GM19438 (cell line): ENCODE measurements around the gene ASAP2.

Source experiments
- ATAC-seq: cut with Tn5 transposase; IDR thresholded peaks from one replicate; pipeline ENCODE4 v1.9.1; 2021; ENCODE audit warnings: low read depth; ENCODE audit not compliant: unreplicated experiment

The ASAP2 gene

GRCh38 chr2:9205963-9206948, at the start of gene ASAP2:
ASAP2 (plus strand) TSS chr2:9206812; CDS start chr2:9207105, 293 bp downstream.
- peak; percentile 65 for ATAC-seq

DNA sequence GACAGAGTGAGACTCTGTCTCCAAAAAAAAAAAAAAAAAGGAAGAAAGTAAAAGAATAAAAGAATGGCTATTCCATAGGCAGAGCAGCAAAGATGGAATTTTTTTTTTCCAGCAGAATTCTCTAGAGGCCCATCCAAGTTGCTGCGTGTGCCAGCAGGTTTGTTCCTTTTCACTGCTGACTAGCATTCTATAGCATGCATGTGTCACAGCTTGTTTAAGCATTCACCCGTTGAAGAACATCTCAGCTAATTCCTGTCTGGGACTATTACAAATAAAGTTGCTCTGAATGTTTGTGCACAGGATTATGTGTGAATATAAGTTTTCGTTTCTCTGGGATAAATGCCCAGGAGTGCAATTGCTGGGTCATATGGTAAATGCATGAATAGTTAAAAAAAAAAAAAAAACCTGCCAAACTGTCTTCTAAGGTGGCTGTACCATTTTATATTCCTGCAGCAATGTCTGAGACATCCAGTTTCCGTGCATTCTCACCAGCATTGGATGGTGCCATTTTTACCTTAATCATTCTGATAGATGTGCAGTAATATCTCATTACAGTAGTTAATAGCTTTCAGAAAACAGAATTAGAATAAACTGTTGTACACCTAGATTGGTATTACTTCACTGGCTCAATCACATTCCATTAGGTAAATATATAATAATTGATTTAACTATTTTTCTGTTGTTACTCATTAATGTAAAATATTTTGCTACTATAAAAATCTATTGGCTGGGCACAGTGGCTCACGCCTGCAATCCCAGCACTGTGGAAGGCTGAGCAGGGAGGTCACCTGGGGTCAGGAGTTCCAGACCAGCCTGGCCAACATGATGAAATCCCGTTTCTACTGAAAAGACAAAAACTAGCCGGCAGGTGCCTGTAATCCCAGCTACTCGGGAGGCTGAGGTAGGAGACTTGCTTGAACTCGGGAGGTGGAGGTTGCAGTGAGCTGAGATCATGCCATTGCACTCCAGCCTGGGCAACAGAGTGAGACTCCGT, 47.5 kb upstream of the ASAP2 start:
- no peak for ATAC-seq

DNA sequence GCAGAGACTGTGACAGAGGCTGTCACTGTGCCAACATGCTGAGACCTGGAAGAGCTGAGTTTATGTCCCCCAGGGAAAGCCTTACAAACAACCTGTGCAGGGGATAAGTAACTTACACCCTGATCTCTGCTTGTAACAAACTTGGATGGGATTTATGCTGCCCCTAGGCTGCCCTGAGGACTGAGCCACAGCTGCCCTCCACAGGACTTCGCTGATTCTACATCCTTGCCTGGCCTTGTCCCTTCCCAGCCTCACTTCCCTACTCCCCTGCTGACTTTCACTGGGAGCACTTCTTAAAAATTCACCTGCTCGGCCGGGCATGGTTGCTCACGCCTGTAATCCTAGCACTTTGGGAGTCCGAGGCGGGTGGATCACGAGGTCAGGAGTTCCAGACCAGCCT, 45.9 kb upstream of the ASAP2 start:
- no peak for ATAC-seq

- no peak for ATAC-seq
These were observed 43.8 kb upstream of the ASAP2 start for GRCh38 chr2:9162841-9163240.

DNA sequence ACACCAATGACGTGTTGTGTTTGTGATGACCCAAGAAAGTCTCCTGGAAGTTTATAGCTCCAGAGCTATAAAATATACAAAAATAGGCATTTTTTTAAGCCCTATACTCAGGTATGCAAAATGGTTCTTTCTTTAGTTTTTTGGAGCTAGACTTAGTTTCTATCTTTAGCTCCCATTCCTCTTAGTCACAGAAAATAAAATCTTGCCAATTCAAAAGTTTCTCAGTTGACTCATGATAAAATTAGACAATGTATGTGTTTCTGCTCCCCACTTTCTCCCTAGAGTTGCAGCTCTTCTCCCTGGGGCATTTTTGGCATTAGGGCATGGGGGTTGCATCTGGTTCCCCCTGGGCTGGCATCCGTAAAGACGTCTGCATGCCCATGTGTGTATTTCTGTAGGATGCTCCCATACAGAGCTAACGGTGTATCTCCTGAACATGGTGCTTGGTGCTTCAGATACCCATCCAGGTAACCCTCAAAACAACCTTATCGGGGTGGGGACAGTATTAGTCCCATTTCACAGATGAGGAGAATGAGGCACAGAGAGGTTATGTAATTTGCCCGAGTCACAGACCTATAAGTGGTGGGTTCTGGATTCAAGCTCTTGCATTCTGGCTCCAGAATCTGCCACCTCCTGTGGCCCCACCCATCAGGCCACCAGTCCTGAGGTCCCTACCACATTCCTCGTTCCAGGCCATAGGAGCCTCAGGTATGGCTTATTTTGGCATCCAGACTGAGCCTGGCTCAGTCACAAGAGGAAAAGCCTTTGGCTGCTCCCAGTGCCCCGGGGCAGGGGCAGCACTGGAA, 43.1 kb upstream of the ASAP2 start:
- no peak for ATAC-seq

- ATAC-seq: no peak
These were observed 42.5 kb upstream of the ASAP2 start for GRCh38 chr2:9164112-9164608.

GRCh38 chr2:9165625-9166024, 41.0 kb upstream of the ASAP2 start:
- no peak for ATAC-seq

- ATAC-seq: no peak
These were observed 39.8 kb upstream of the ASAP2 start for GRCh38 chr2:9166579-9167377.

DNA sequence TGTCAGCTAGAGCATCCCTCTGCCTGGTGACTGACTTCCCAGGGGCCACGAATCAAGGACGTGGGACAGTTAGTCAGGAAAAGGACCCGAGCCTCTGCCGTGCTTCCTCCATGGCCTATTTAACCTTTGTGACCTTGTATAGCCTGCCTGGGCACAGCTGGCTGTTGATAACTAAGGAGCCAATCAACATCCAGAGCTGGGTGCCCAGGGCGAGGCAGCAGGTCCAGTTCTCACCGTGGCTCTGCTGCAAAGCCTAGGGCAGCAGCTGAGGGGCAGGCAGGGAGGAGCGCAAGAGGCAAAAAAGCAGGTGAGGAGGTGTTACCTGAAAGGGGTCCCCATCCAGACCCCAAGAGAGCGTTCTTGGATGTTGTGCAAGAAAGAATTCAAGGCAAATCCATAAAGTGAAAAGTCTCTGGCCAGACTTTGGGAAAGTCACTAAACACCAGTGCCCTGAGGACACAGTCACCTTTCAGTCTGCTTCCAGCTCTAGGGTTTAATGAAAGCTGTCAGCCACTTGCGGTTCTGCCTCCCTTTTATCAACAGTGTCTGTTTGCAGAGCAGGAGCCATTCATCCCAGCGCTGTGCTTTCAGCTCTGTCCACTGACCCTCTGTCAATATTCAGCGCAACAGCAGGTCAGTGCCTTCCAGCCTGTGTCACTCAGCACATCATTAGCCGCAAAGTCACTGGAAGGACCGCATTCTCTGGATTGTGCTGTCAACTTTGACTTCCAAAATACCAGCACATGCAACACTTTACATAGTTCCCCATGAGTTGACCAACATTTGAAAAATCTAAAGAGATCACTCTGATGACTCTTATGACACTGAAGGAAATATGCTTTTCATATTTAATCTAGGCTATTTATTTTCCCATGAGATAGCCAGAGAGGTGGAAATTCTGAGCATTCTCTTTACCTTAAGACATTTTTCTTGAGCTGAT, 38.6 kb upstream of the ASAP2 start:
- no peak for ATAC-seq

DNA sequence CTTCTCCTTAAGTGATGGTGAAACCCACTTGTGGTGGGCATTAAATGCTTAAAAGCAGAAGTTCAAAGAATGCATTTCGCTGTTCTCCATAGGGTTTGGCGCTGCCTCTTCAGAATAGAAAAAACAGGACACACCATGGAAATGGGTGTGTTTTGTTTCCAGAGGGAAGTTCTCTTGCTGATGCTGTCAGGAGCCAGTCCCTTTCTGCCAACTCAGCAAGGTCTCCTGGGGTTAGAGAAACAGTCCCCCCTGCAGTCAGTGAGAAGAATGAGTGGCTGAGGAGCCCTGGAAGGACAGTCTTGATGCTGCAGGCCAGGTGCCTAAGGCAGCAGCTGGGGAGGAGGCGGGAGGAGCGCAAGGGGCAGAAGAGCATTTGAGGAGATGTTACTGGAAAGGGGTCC, 37.8 kb upstream of the ASAP2 start:
- ATAC-seq: no peak

GRCh38 chr2:9169349-9170107, 37.1 kb upstream of the ASAP2 start:
- no peak for ATAC-seq

DNA sequence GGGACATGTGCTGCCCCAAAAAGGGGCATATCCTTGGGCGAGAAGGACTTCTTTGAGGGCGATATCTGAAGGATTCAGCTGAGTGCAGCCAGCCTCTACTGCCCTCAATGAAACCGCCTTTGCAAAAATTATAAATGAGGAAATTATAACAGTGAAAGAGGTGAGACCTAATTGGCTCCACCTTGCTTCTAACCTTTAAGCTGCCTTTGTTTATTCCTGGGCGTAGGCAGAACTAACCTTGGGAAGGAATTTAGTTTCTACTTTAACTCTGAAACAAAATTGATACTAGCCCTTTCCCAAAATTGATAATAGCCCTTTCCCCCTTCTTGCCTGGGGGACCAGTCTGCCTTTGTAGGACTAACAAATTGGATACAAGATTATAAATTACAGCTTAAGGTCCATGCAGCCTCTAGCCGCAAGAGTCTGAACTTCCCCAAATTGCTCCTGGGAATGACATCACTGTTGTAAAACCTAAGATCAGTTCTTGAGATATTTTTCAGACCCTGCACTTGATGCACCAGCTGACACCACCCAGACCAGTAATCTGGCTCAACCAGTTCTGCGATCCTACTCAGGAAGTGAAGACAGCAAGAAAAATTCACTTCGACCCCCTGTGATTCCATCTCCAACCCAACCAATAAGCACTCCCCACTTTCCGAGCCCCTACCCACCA, 36.0 kb upstream of the ASAP2 start:
- ATAC-seq: no peak

- no peak for ATAC-seq
These were observed 31.7 kb upstream of the ASAP2 start for GRCh38 chr2:9174771-9175437.

DNA sequence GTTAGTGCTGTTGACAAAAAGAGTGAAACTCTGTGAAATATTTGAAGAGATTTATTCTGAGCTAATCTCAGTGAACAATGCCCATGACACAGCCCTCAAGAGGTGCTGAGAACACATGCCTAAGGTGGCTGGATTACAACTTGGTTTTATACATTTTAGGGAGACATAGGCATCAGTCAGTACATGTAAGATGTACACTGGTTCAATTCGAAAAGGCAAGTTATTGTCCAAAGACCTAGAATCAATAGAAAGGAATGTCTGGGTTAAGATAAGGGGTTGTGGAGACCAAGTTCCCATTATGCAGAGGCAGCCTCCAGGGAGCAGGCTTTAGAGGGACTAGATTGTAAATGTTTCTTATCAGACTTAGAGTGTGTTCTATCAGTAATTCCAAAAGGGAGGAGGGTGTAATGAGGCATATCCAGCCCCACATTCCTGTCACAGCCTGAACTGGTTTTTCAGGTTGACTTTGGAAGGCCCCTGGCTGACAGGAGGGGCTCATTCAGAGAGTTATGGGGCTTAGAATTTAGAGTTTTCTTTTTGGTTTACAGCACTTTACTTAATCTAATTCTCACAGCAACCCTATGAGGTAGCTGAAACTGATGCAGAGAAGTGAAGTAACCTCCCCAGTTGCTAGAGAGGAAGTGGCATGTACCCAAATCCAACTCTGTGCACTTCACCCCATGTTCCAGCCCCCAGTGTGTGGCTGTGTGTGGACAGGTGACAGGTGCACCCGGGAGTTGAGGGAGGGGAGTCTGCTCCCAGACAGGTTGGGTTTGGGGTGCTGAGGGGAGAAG, 28.3 kb upstream of the ASAP2 start:
- peak; percentile 64 for ATAC-seq

- peak; percentile 72 for ATAC-seq
These were observed 27.6 kb upstream of the ASAP2 start for GRCh38 chr2:9178904-9179571.
